HG02588 (cell line): ENCODE measurements around the gene YKT6.

ENCODE experiments used
- ATAC-seq: cut with Tn5 transposase; IDR thresholded peaks from one replicate; pipeline ENCODE4 v1.9.1; 2021; ENCODE audit warnings: mild to moderate bottlenecking, moderate library complexity; ENCODE audit not compliant: unreplicated experiment

The YKT6 gene

GRCh38 chr7:44217852-44218402 is 17.1 kb downstream of the YKT6 start:
- no peak for ATAC-seq

GRCh38 chr7:44218418-44219201 is 17.8 kb downstream of the YKT6 start:
- no peak for ATAC-seq

- ATAC-seq, result no peak
Measured at GRCh38 chr7:44219371-44220045, 18.7 kb downstream of the YKT6 start.

- ATAC-seq, result no peak
Measured at GRCh38 chr7:44220046-44220357, 19.2 kb downstream of the YKT6 start.

GRCh38 chr7:44220358-44221112 is 19.8 kb downstream of the YKT6 start:
- no peak for ATAC-seq

- no peak for ATAC-seq
Measured at GRCh38 chr7:44221231-44221791, 20.5 kb downstream of the YKT6 start.

GRCh38 chr7:44222074-44222473 is 21.3 kb downstream of the YKT6 start:
- no peak for ATAC-seq

- ATAC-seq, result no peak
Measured at GRCh38 chr7:44222776-44223261, 22.0 kb downstream of the YKT6 start.

GRCh38 chr7:44223362-44224079 is 22.7 kb downstream of the YKT6 start:
- ATAC-seq, result no peak

GRCh38 chr7:44224080-44224973 is 23.5 kb downstream of the YKT6 start:
- ATAC-seq, result no peak

- no peak for ATAC-seq
Measured at GRCh38 chr7:44224974-44225565, 24.3 kb downstream of the YKT6 start.

- ATAC-seq, result no peak
Measured at GRCh38 chr7:44225566-44226395, 25.0 kb downstream of the YKT6 start.

GRCh38 chr7:44226396-44226753 is 25.6 kb downstream of the YKT6 start:
- no peak for ATAC-seq

- ATAC-seq, result no peak
Measured at GRCh38 chr7:44227911-44228310, 27.1 kb downstream of the YKT6 start.

- no peak for ATAC-seq
Measured at GRCh38 chr7:44228571-44229350, 28.0 kb downstream of the YKT6 start.

GRCh38 chr7:44229546-44230105 is 28.8 kb downstream of the YKT6 start:
- no peak for ATAC-seq

GRCh38 chr7:44230286-44230685 is 29.5 kb downstream of the YKT6 start:
- no peak for ATAC-seq
